Endothelial cell of umbilical vein (primary cell): ENCODE measurements around the gene PTPN22. TPM values are rescaled to one million over a fixed set of nuclear protein-coding genes. Genes with fewer than 3 reads are reported as not detected.

Experiments
- BruUV-seq: library from RNA; stranded (reverse); fragments of 400-500 nt; replicated peaks from 2 replicates; lab custom pipeline; 2021; lab: Mats Ljungman, UMichigan
- CTCF ChIA-PET: fragments of 300-600, 350-600 bp; sonication (Branson Sonifier 250); formaldehyde crosslinking; loops from one replicate; lab custom pipeline; 2021; ENCODE audit warnings: antibody characterized with exemption, inconsistent platforms; lab: Charles Lee
- POLR2A ChIA-PET: fragments of 300-600, 350-600 bp; sonication (Branson Sonifier 250); formaldehyde crosslinking; loops from one replicate; lab custom pipeline; 2021; ENCODE audit warnings: antibody characterized with exemption, inconsistent platforms; lab: Charles Lee
- DNase-seq: peaks from one replicate; pipeline ENCODE4 v3.0.0-alpha.2; 2011; ENCODE audit warnings: low read depth, low spot score
- FAIRE-seq: peaks from 2 replicates; lab custom pipeline; 2011; peaks lifted over from hg19 to GRCh38; lab: Jason Lieb, UNC
- H2AFZ ChIP-seq: 2 replicates; pipeline ENCODE4 v1.6.0; 2012; ENCODE audit warnings: low read depth, low read length, control low read depth, inconsistent platforms
- H3K27ac ChIP-seq: 2 replicates; pipeline ENCODE4 v1.5.1; 2011; ENCODE audit warnings: low read depth, mild to moderate bottlenecking, control low read depth, low read length, moderate library complexity; ENCODE audit not compliant: insufficient read depth
- H3K27me3 ChIP-seq, 2 experiments: 2 replicates each; pipeline versions ENCODE4 v1.6.0 to v1.6.1; 2011; ENCODE audit warnings: low read length in 2 of 2, mixed read lengths in 1 of 2; ENCODE audit not compliant: control insufficient read depth in 2 of 2, insufficient read depth in 2 of 2
- H3K36me3 ChIP-seq, 2 experiments: 2 replicates in 1 of 2; 3 replicates in 1 of 2; pipeline ENCODE4 v1.5.1; 2011; ENCODE audit warnings: low read length in 2 of 2, mild to moderate bottlenecking in 1 of 2, moderate library complexity in 1 of 2; ENCODE audit not compliant: control insufficient read depth in 2 of 2, insufficient read depth in 2 of 2; ENCODE audit errors: extremely low read depth in 1 of 2
- H3K4me1 ChIP-seq: 3 replicates; pipeline ENCODE4 v1.5.1; 2011; ENCODE audit warnings: mild to moderate bottlenecking, low read length; ENCODE audit not compliant: control insufficient read depth, insufficient read depth; ENCODE audit errors: extremely low read depth
- H3K4me2 ChIP-seq: 2 replicates; pipeline ENCODE4 v1.6.1; 2011; ENCODE audit warnings: low read length, control low read depth, mixed read lengths; ENCODE audit not compliant: insufficient read depth
- H3K4me3 ChIP-seq, 3 experiments: fragments of 200-600 bp in 1 of 3; sonication (generic), shearing (Covaris generic) in 1 of 3; replicated peaks in 1 of 3; 2 replicates each; pipeline ENCODE4 v1.5.1; 2011 to 2016; ENCODE audit warnings: control low read depth in 3 of 3, low read length in 3 of 3, mild to moderate bottlenecking in 2 of 3, inconsistent platforms in 1 of 3, low read depth in 1 of 3, moderate library complexity in 1 of 3; ENCODE audit not compliant: insufficient read depth in 1 of 3
- H3K79me2 ChIP-seq: 2 replicates; pipeline ENCODE4 v1.6.0; 2012; ENCODE audit warnings: low read length, inconsistent platforms; ENCODE audit not compliant: control insufficient read depth, insufficient read depth
- H3K9ac ChIP-seq: replicated peaks from 2 replicates; pipeline ENCODE3; 2011; ENCODE audit warnings: low read length, control low read depth; ENCODE audit not compliant: insufficient read depth; ENCODE audit errors: extremely low read depth
- H3K9me1 ChIP-seq: replicated peaks from 3 replicates; pipeline ENCODE4 v1.6.0; 2011; ENCODE audit warnings: mild to moderate bottlenecking, low read length; ENCODE audit not compliant: control insufficient read depth, insufficient read depth; ENCODE audit errors: extremely low read depth
- H3K9me3 ChIP-seq: replicated peaks from 2 replicates; pipeline ENCODE4 v1.5.1; 2012; ENCODE audit warnings: low read length, inconsistent platforms; ENCODE audit not compliant: control insufficient read depth, insufficient read depth
- H4K20me1 ChIP-seq: replicated peaks from 2 replicates; pipeline ENCODE3; 2011; ENCODE audit warnings: mild to moderate bottlenecking, low read length; ENCODE audit not compliant: control insufficient read depth, insufficient read depth; ENCODE audit errors: extremely low read depth
- CTCF ChIP-seq, 2 donors: IDR thresholded peaks; 1 replicate in 1 of 2; 2 replicates in 1 of 2; pipeline ENCODE4 v1.5.1; 2011; ENCODE audit warnings: low read length in 2 of 2, mild to moderate bottlenecking in 2 of 2, moderate library complexity in 2 of 2, control low read depth in 1 of 2, inconsistent platforms in 1 of 2, low read depth in 1 of 2; ENCODE audit not compliant: insufficient read depth in 1 of 2; ENCODE audit errors: extremely low read depth in 1 of 2
- EZH2 ChIP-seq: IDR thresholded peaks from 2 replicates; pipeline ENCODE4 v1.6.1; 2012; ENCODE audit warnings: borderline replicate concordance, low read depth, mild to moderate bottlenecking, moderate library complexity, low read length, inconsistent platforms; ENCODE audit not compliant: severe bottlenecking
- FOS ChIP-seq: IDR thresholded peaks from 2 replicates; pipeline ENCODE4 v1.6.1; 2011; ENCODE audit warnings: mild to moderate bottlenecking, low read length, moderate library complexity, borderline replicate concordance; ENCODE audit not compliant: insufficient read depth
- GATA2 ChIP-seq: IDR thresholded peaks from 2 replicates; pipeline ENCODE4 v1.7.0; 2011; ENCODE audit warnings: low read depth, mild to moderate bottlenecking, moderate library complexity, mixed read lengths, low read length; ENCODE audit not compliant: insufficient read length, insufficient read depth
- JUN ChIP-seq: IDR thresholded peaks from 2 replicates; pipeline ENCODE4 v1.6.1; 2011; ENCODE audit warnings: borderline replicate concordance, low read depth; ENCODE audit not compliant: insufficient read length, insufficient read depth
- MAX ChIP-seq: IDR thresholded peaks from 2 replicates; pipeline ENCODE4 v1.6.1; 2011; ENCODE audit not compliant: insufficient read depth, insufficient read length
- MYC ChIP-seq: IDR thresholded peaks from one replicate; pipeline ENCODE4 v1.6.1; 2011; ENCODE audit warnings: mild to moderate bottlenecking, low read depth, low read length
- POLR2A ChIP-seq: IDR thresholded peaks from 2 replicates; pipeline ENCODE4 v1.6.1; 2012; ENCODE audit warnings: low read depth, mild to moderate bottlenecking, control low read depth, low read length
- POLR2AphosphoS5 ChIP-seq: IDR thresholded peaks from 2 replicates; pipeline ENCODE4 v1.6.1; 2012; ENCODE audit warnings: low read depth, mild to moderate bottlenecking, control low read depth, low read length, moderate library complexity; ENCODE audit not compliant: insufficient read depth
- dilution Hi-C: fragments of 300-500 bp; cut with MboI; formaldehyde crosslinking; loops from one replicate; pipeline ENCODE4 v1.15.0; 2019; ENCODE audit warnings: low sequenced_read_pairs; ENCODE audit not compliant: extremely low pct_ligation_motif_present
- intact Hi-C: fragments of 100-400 bp; cut with micrococcal nuclease; formaldehyde crosslinking; loops from one replicate; pipeline ENCODE4 v1.10.0; 2022
- polyA plus RNA-seq, 4 experiments: library from polyadenylated mRNA; depleted of rRNA in 3 of 4; stranded (reverse) in 3 of 4; unstranded in 1 of 4; fragments of >200 nt; gene quantifications; 2 replicates each; pipeline versions ENCODE4 v1.2.1 to v1.2.3, GENCODE V29; 2011 to 2012; ENCODE audit warnings: missing spikeins in 1 of 4
- total RNA-seq: library from RNA; stranded (reverse); gene quantifications from 2 replicates; pipeline ENCODE4 v1.2.3, GENCODE V29; 2021

Gene PTPN22
- total and polyA plus RNA-seq, 2 donors (not counting 3 experiments of a cell fraction or from before 2014, with no cell fraction given): not detected

GRCh38 chr1:113904293-113904673 lies 32.8 kb upstream of the PTPN22 start:
- Histone ChIP-seq H2AFZ (peak overlapping the region; percentile 69), H3K4me1 (peaks cover 12% of the 10 kb centered on the region), H3K9me3 (no peaks in the 10 kb centered on the region), H4K20me1 (no peaks in the 10 kb centered on the region), H3K9me1 (no peaks in the 10 kb centered on the region), H3K27ac (peak overlapping the region; percentile 72), H3K4me3 (peak overlapping the region; percentile 55 to 86 (median 60)), H3K36me3 (peaks cover 6% of the 10 kb centered on the region in 2 experiments), H3K4me2 (peak overlapping the region; percentile 88), H3K27me3 (no peaks in the 10 kb centered on the region), H3K79me2 (peaks cover 30% of the 10 kb centered on the region), H3K9ac (peak overlapping the region; percentile 91)
- dilution Hi-C loops (no loop called here), intact Hi-C loops (loop anchor here (2.0 to 10.0 kb wide), 3 partner anchors 75 to 1189 kb away; partner anchors contain the start of genes OLFML3 and PPM1J)
- ChIA-PET CTCF (interaction anchor here (0.6 to 4.8 kb wide), 15 partner anchors 9 to 378 kb away, joined by 3 to 54 read pairs (median 4); partner anchors contain the start of gene HIPK1), POLR2A (interaction anchor here (0.6 to 1.7 kb wide), 6 partner anchors 25 to 146 kb away, joined by 3 to 8 read pairs (median 5); partner anchors contain the start of genes HIPK1 and RSBN1)
- no peak for FAIRE-seq
- TF ChIP-seq JUN: no peak
- TF ChIP-seq MAX: no peak
- no peak for TF ChIP-seq FOS
- TF ChIP-seq GATA2: no peak
- TF ChIP-seq CTCF (IDR thresholded peaks at IDR 0.05; ENCODE audit: extremely low read depth in 1 of 2, insufficient read depth in 1 of 2, low read depth in 1 of 2, low read length in 2 of 2): no peak
- TF ChIP-seq POLR2AphosphoS5: no peak
- TF ChIP-seq MYC: no peak
- TF ChIP-seq POLR2A: no peak
- no peak for TF ChIP-seq EZH2
- no peak for DNase-seq
- TSS peak; percentile 68 for BruUV-seq
